Stomach (tissue), 4 donors: Measurements from ENCODE around the gene TRABD2B.

Experiments
- EP300 ChIP-seq: sonication (generic); formaldehyde crosslinking; IDR thresholded peaks from one replicate; pipeline ENCODE4 v1.6.1; 2017; ENCODE audit warnings: antibody characterized with exemption
- POLR2A ChIP-seq, 4 donors: fragments of 450-650 bp; IDR thresholded peaks; one replicate each; pipeline ENCODE4 v1.6.1; 2016; ENCODE audit warnings: antibody characterized with exemption in 4 of 4, control low read depth in 2 of 4, mild to moderate bottlenecking in 1 of 4, moderate library complexity in 1 of 4
- POLR2AphosphoS5 ChIP-seq, 3 donors: sonication (generic); formaldehyde crosslinking; IDR thresholded peaks; one replicate each; pipeline ENCODE4 v1.6.1; 2016; ENCODE audit warnings: antibody characterized with exemption in 3 of 3
- TF ChIP-seq, protein P1 (sequence below), 7 experiments: fragments of 450-650 bp in 4 of 7; fragments of 200-600 bp in 3 of 7; sonication (generic) in 3 of 7; IDR thresholded peaks; one replicate each; pipeline ENCODE4 v1.5.1; 2016 to 2019; ENCODE audit warnings: antibody characterized with exemption in 7 of 7, control low read depth in 2 of 7, mild to moderate bottlenecking in 1 of 7

- TF ChIP-seq POLR2AphosphoS5 (IDR thresholded peaks at IDR 0.05) (no peak), POLR2A (IDR thresholded peaks at IDR 0.05) (no peak), EP300 (no peak)
- TF ChIP-seq, protein P1, sequence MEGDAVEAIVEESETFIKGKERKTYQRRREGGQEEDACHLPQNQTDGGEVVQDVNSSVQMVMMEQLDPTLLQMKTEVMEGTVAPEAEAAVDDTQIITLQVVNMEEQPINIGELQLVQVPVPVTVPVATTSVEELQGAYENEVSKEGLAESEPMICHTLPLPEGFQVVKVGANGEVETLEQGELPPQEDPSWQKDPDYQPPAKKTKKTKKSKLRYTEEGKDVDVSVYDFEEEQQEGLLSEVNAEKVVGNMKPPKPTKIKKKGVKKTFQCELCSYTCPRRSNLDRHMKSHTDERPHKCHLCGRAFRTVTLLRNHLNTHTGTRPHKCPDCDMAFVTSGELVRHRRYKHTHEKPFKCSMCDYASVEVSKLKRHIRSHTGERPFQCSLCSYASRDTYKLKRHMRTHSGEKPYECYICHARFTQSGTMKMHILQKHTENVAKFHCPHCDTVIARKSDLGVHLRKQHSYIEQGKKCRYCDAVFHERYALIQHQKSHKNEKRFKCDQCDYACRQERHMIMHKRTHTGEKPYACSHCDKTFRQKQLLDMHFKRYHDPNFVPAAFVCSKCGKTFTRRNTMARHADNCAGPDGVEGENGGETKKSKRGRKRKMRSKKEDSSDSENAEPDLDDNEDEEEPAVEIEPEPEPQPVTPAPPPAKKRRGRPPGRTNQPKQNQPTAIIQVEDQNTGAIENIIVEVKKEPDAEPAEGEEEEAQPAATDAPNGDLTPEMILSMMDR (IDR thresholded peaks at IDR 0.05) = no peak
Observed at GRCh38 chr1:47757226-47757975, 239.8 kb downstream of the TRABD2B start.
